Panc1 (cell line): ENCODE data around the gene HEPACAM. TPM values are rescaled to one million over a fixed set of nuclear protein-coding genes. Genes with fewer than 3 reads are reported as not detected.

ENCODE experiments used
- ATAC-seq: fragments of 200-7000 bp; cut with Tn5 transposase; 2 replicates; pipeline ENCODE4 v1.9.1; 2020; ENCODE audit warnings: mild to moderate bottlenecking, moderate library complexity
- BruUV-seq: library from RNA; stranded (reverse); fragments of 400-500 nt; replicated peaks from 2 replicates; lab custom pipeline; 2021; lab: Mats Ljungman, UMichigan
- CTCF ChIA-PET: fragments of 300-600 bp; sonication (Branson Sonifier 250); formaldehyde crosslinking; loops from one replicate; lab custom pipeline; 2022; ENCODE audit warnings: antibody characterized with exemption; lab: Charles Lee
- POLR2A ChIA-PET: fragments of 300-600 bp; sonication (Branson Sonifier 250); formaldehyde crosslinking; loops from one replicate; lab custom pipeline; 2022; ENCODE audit warnings: antibody characterized with exemption; lab: Charles Lee
- DNase-seq: peaks from one replicate; pipeline ENCODE4 v3.0.0-alpha.2; 2010; ENCODE audit warnings: low read depth, low spot score
- H3K27ac ChIP-seq: 2 replicates; pipeline ENCODE4 v1.5.1; 2011; ENCODE audit warnings: mild to moderate bottlenecking, low read length, inconsistent platforms
- H3K27me3 ChIP-seq: fragments of 200-500 bp; sonication (Bioruptor generic); 2 replicates; pipeline ENCODE4 v1.6.0; 2014; ENCODE audit warnings: low read length, inconsistent platforms; ENCODE audit not compliant: control insufficient read depth, insufficient read depth
- H3K36me3 ChIP-seq: fragments of 200-500 bp; sonication (Bioruptor generic); 2 replicates; pipeline ENCODE4 v1.5.1; 2014; ENCODE audit warnings: inconsistent platforms, mild to moderate bottlenecking, low read length, moderate library complexity; ENCODE audit not compliant: control insufficient read depth, insufficient read depth
- H3K4me1 ChIP-seq: 2 replicates; pipeline ENCODE4 v1.5.1; 2011; ENCODE audit warnings: inconsistent platforms, mild to moderate bottlenecking, low read length, moderate library complexity; ENCODE audit not compliant: control insufficient read depth, insufficient read depth
- H3K4me3 ChIP-seq, 2 experiments: 2 replicates each; pipeline ENCODE4 v1.5.1; 2011 to 2012; ENCODE audit warnings: low read depth in 2 of 2, low read length in 2 of 2, mild to moderate bottlenecking in 2 of 2, inconsistent platforms in 1 of 2, moderate library complexity in 1 of 2
- H3K9me3 ChIP-seq: fragments of 200-500 bp; sonication (Bioruptor generic); 2 replicates; pipeline ENCODE4 v1.5.1; 2014; ENCODE audit warnings: low read depth, mild to moderate bottlenecking, inconsistent platforms, low read length, moderate library complexity; ENCODE audit not compliant: control insufficient read depth, insufficient read depth
- POLR2AphosphoS5 ChIP-seq: IDR thresholded peaks from 2 replicates; pipeline ENCODE4 v1.6.1; 2012; ENCODE audit warnings: mild to moderate bottlenecking, low read depth, low read length, moderate library complexity
- REST ChIP-seq, 2 experiments: IDR thresholded peaks; 2 replicates each; pipeline ENCODE4 v1.6.1; 2011 to 2012; ENCODE audit warnings: low read depth in 2 of 2, control low read depth in 1 of 2, low read length in 1 of 2, mild to moderate bottlenecking in 1 of 2, moderate library complexity in 1 of 2; ENCODE audit not compliant: insufficient read depth in 1 of 2
- SIN3A ChIP-seq: IDR thresholded peaks from 2 replicates; pipeline ENCODE4 v1.6.1; 2012; ENCODE audit warnings: low read depth, mild to moderate bottlenecking, low read length, moderate library complexity, borderline replicate concordance; ENCODE audit not compliant: insufficient read depth
- TCF7L2 ChIP-seq: IDR thresholded peaks from 2 replicates; pipeline ENCODE4 v1.6.1; 2011; ENCODE audit warnings: mild to moderate bottlenecking, low read depth, low read length, inconsistent platforms
- in situ Hi-C: cut with HindIII; loops from 2 replicates; pipeline ENCODE4 v1.10.0; 2016; ENCODE audit warnings: low sequenced_read_pairs, low pct_unique_long_range_greater_than_20kb
- intact Hi-C: fragments of 100-400 bp; cut with micrococcal nuclease; formaldehyde crosslinking; loops from one replicate; pipeline ENCODE4 v1.10.0; 2022; ENCODE audit not compliant: unreplicated experiment
- total RNA-seq: library from RNA; stranded (reverse); gene quantifications from one replicate; pipeline ENCODE4 v1.2.1, GENCODE V29; 2021; ENCODE audit not compliant: unreplicated experiment
- TF ChIP-seq, protein P1 (sequence below): fragments of 450-650 bp; IDR thresholded peaks from 2 replicates; pipeline ENCODE4 v1.5.1; 2017; ENCODE audit warnings: mild to moderate bottlenecking

HEPACAM gene
- total RNA-seq, 1 experiment from 2014 or later, result not detected

- intact Hi-C loops, result no loop called here
- ATAC-seq (no peak), DNase-seq (no peak)
- in situ Hi-C loops, result no loop called here
- Histone ChIP-seq H3K9me3 (no peaks in the 10 kb centered on the region), H3K4me1 (no peaks in the 10 kb centered on the region), H3K27ac (no peak overlapping the region), H3K36me3 (no peaks in the 10 kb centered on the region), H3K27me3 (peaks cover 10% of the 10 kb centered on the region), H3K4me3 (no peak overlapping the region)
- no peak for TF ChIP-seq POLR2AphosphoS5
- TF ChIP-seq TCF7L2, result no peak
- no peak for TF ChIP-seq REST (IDR thresholded peaks at IDR 0.05; ENCODE audit: insufficient read depth in 1 of 2, low read depth in 2 of 2, low read length in 1 of 2)
- TF ChIP-seq, protein P1, sequence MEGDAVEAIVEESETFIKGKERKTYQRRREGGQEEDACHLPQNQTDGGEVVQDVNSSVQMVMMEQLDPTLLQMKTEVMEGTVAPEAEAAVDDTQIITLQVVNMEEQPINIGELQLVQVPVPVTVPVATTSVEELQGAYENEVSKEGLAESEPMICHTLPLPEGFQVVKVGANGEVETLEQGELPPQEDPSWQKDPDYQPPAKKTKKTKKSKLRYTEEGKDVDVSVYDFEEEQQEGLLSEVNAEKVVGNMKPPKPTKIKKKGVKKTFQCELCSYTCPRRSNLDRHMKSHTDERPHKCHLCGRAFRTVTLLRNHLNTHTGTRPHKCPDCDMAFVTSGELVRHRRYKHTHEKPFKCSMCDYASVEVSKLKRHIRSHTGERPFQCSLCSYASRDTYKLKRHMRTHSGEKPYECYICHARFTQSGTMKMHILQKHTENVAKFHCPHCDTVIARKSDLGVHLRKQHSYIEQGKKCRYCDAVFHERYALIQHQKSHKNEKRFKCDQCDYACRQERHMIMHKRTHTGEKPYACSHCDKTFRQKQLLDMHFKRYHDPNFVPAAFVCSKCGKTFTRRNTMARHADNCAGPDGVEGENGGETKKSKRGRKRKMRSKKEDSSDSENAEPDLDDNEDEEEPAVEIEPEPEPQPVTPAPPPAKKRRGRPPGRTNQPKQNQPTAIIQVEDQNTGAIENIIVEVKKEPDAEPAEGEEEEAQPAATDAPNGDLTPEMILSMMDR, result no peak
- TF ChIP-seq SIN3A, result no peak
- ChIA-PET CTCF (no interaction called here), POLR2A (no interaction called here)
- no TSS peak for BruUV-seq
Observed at GRCh38 chr11:124942466-124943253, 6.8 kb upstream of the HEPACAM start.

- ATAC-seq, result no peak
- no peaks in the 10 kb centered on the region for H3K36me3 ChIP-seq
- no peaks in the 10 kb centered on the region for H3K9me3 ChIP-seq
- H3K27me3 ChIP-seq, result peaks cover 19% of the 10 kb centered on the region
- ChIA-PET POLR2A (no interaction called here), CTCF (interaction anchor here (0.6 to 0.9 kb wide), 2 partner anchors 65 to 263 kb away, joined by 3 read pairs; no protein-coding TSS in a partner anchor)
- no TSS peak for BruUV-seq
- in situ Hi-C loops (no loop called here), intact Hi-C loops (no loop called here)
- H3K4me3 ChIP-seq, result no peak overlapping the region
- TF ChIP-seq SIN3A (no peak), POLR2AphosphoS5 (no peak), TCF7L2 (no peak), REST (IDR thresholded peaks at IDR 0.05; ENCODE audit: insufficient read depth in 1 of 2, low read depth in 2 of 2, low read length in 1 of 2) (no peak)
- TF ChIP-seq, protein P1, result no peak
- H3K4me1 ChIP-seq, result no peaks in the 10 kb centered on the region
- DNase-seq, result no peak
- H3K27ac ChIP-seq, result no peak overlapping the region
Observed at GRCh38 chr11:124941703-124942102, 5.9 kb upstream of the HEPACAM start.
